ENCODE measurements around the gene CCDC150. TPM values are rescaled to one million over a fixed set of nuclear protein-coding genes. Genes with fewer than 3 reads are reported as not detected.

The CCDC150 gene
- total RNA-seq, 1 experiment from 2014 or later = 13.1 TPM

DNA sequence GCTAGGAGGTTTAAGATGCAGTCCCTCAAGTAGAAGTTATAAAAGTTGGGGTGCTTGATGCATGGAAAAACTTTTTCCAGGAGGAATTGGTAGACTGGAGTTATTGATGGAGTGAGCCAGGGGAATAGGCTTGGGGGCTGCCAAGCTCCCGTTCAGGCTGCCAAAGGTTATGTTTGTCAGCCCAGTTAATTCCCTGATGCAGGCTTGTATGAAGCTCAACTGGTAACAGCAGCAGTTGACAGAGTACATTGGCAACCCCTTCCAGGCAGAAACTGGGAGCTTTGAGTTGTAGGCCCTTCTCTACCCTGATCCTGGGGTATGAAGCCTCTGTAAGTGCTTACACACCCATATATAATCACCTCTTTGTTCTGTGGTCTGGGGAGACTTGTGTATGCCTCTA, 16.2 kb downstream of the CCDC150 start:
- Histone ChIP-seq H3K4me2 (ENCODE audit: low read length) (no peak overlapping the region), H3K36me3 (ENCODE audit: low read depth, low read length) (peaks cover 32% of the 10 kb centered on the region), H4K20me1 (ENCODE audit: low read length) (no peaks in the 10 kb centered on the region), H3F3A (ENCODE audit: low read length, unreplicated experiment) (no peaks in the 10 kb centered on the region), H3K27ac (ENCODE audit: low read length) (no peak overlapping the region), H3K27me3 (ENCODE audit: low read length) (no peaks in the 10 kb centered on the region), H3K4me3 (ENCODE audit: low read length) (no peak overlapping the region), H3K79me2 (ENCODE audit: low read length) (peaks cover 5% of the 10 kb centered on the region; the same call in 1 of the 2 replicates), H3K9me2 (replicated peaks; ENCODE audit: low read length) (no peaks in the 10 kb centered on the region), H3K4me1 (ENCODE audit: insufficient read depth, low read length) (no peaks in the 10 kb centered on the region), H3K9ac (ENCODE audit: low read length) (no peak overlapping the region), H3K9me3 (ENCODE audit: low read length) (peaks cover 26% of the 10 kb centered on the region), H2AFZ (ENCODE audit: low read length) (no peak overlapping the region)
- no TSS peak for BruUV-seq (replicated peaks)
- intact Hi-C loops (cut with micrococcal nuclease) = no loop called here
- POLR2A ChIA-PET (ENCODE audit: unreplicated experiment) = no interaction called here
- DNase-seq = no peak
- CTCF ChIA-PET = interaction anchor here (0.8 kb wide), 1 partner anchor 95 kb away, joined by 3 read pairs; no protein-coding TSS in a partner anchor
- no peak for ATAC-seq
- TF ChIP-seq, protein P1, sequence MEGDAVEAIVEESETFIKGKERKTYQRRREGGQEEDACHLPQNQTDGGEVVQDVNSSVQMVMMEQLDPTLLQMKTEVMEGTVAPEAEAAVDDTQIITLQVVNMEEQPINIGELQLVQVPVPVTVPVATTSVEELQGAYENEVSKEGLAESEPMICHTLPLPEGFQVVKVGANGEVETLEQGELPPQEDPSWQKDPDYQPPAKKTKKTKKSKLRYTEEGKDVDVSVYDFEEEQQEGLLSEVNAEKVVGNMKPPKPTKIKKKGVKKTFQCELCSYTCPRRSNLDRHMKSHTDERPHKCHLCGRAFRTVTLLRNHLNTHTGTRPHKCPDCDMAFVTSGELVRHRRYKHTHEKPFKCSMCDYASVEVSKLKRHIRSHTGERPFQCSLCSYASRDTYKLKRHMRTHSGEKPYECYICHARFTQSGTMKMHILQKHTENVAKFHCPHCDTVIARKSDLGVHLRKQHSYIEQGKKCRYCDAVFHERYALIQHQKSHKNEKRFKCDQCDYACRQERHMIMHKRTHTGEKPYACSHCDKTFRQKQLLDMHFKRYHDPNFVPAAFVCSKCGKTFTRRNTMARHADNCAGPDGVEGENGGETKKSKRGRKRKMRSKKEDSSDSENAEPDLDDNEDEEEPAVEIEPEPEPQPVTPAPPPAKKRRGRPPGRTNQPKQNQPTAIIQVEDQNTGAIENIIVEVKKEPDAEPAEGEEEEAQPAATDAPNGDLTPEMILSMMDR (conservative IDR thresholded peaks at IDR 0.05; ENCODE audit: low read depth, low read length) = no peak
- TF ChIP-seq EZH2phosphoT487 (IDR thresholded peaks at IDR 0.05; ENCODE audit: borderline replicate concordance, low read length) (no peak), EZH2 (IDR thresholded peaks at IDR 0.05; ENCODE audit: low read length, unreplicated experiment) (no peak)

DNA sequence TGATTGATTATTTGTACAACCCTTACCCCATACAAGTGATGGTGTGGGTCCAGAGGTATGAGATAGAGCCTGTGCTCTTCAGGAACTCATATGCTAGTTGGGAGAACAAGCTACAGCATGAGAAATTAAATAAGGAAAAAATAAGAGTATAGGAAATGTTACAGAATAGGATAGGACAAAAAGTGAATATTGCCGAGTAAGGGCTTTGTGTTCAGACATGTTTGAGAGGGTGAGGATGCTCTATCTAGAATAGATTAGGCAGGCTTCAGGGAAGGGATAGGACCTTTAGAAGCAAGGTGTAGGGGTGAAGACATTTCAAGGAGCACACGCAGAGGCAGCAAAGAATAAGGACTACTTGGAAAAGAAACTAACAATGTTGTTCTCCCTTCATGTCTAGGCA, 17.8 kb downstream of the CCDC150 start:
- Histone ChIP-seq H3K27me3 (ENCODE audit: low read length) (no peaks in the 10 kb centered on the region), H3K4me1 (ENCODE audit: insufficient read depth, low read length) (no peaks in the 10 kb centered on the region), H2AFZ (ENCODE audit: low read length) (no peak overlapping the region), H3K79me2 (ENCODE audit: low read length) (no peaks in the 10 kb centered on the region), H3K4me3 (ENCODE audit: low read length) (no peak overlapping the region), H3K9ac (ENCODE audit: low read length) (no peak overlapping the region), H3F3A (ENCODE audit: low read length, unreplicated experiment) (no peaks in the 10 kb centered on the region), H4K20me1 (ENCODE audit: low read length) (no peaks in the 10 kb centered on the region), H3K27ac (ENCODE audit: low read length) (no peak overlapping the region), H3K36me3 (ENCODE audit: low read depth, low read length) (peaks cover 17% of the 10 kb centered on the region), H3K9me2 (replicated peaks; ENCODE audit: low read length) (no peaks in the 10 kb centered on the region), H3K4me2 (ENCODE audit: low read length) (no peak overlapping the region), H3K9me3 (ENCODE audit: low read length) (peaks cover 10% of the 10 kb centered on the region; the same call in 1 of the 2 replicates)
- POLR2A ChIA-PET (ENCODE audit: unreplicated experiment) = no interaction called here
- ATAC-seq (no peak), DNase-seq (no peak)
- no peak for TF ChIP-seq EZH2 (IDR thresholded peaks at IDR 0.05; ENCODE audit: low read length, unreplicated experiment)
- TF ChIP-seq, protein P1 (conservative IDR thresholded peaks at IDR 0.05; ENCODE audit: low read depth, low read length) = no peak
- TF ChIP-seq EZH2phosphoT487 (IDR thresholded peaks at IDR 0.05; ENCODE audit: borderline replicate concordance, low read length) = no peak
- CTCF ChIA-PET = no interaction called here
- intact Hi-C loops (cut with micrococcal nuclease) = no loop called here
- BruUV-seq (replicated peaks) = no TSS peak

DNA sequence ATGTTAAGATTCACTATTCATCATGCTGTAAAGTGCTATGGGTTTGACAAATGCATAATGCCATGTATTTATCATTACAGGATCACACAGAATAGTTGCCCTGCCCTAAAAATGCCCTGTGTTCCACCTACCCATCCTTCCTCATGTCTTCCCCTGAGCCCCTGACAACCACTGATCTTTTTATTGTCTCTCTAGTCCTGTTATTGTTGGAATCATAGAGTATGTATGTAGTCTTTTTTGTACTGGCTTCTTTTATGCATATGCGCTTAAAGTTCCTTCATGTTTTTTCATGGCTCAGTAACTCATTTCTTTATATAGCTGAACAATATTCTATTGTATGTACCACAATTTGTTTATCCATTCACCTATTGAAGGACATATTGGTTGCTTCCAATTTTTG, 20.3 kb downstream of the CCDC150 start:
- H3K27me3 ChIP-seq (ENCODE audit: low read length) = no peaks in the 10 kb centered on the region
- no peaks in the 10 kb centered on the region for H4K20me1 ChIP-seq (ENCODE audit: low read length)
- H3K79me2 ChIP-seq (ENCODE audit: low read length) = no peaks in the 10 kb centered on the region
- no TSS peak for BruUV-seq (replicated peaks)
- no peak overlapping the region for H3K27ac ChIP-seq (ENCODE audit: low read length)
- no peak overlapping the region for H3K4me3 ChIP-seq (ENCODE audit: low read length)
- DNase-seq (no peak), ATAC-seq (no peak)
- H3K36me3 ChIP-seq (ENCODE audit: low read depth, low read length) = 0 out of 2 replicates have a peak, but pooled peaks cover 4% of the 10 kb centered on the region
- no peak overlapping the region for H2AFZ ChIP-seq (ENCODE audit: low read length)
- no peaks in the 10 kb centered on the region for H3K4me1 ChIP-seq (ENCODE audit: insufficient read depth, low read length)
- H3K9me2 ChIP-seq (replicated peaks; ENCODE audit: low read length) = no peaks in the 10 kb centered on the region
- no peaks in the 10 kb centered on the region for H3K9me3 ChIP-seq (ENCODE audit: low read length)
- TF ChIP-seq, protein P1 (conservative IDR thresholded peaks at IDR 0.05; ENCODE audit: low read depth, low read length) = no peak
- TF ChIP-seq EZH2phosphoT487 (IDR thresholded peaks at IDR 0.05; ENCODE audit: borderline replicate concordance, low read length) (no peak), EZH2 (IDR thresholded peaks at IDR 0.05; ENCODE audit: low read length, unreplicated experiment) (no peak)
- intact Hi-C loops (cut with micrococcal nuclease) = no loop called here
- H3F3A ChIP-seq (ENCODE audit: low read length, unreplicated experiment) = no peaks in the 10 kb centered on the region
- ChIA-PET POLR2A (ENCODE audit: unreplicated experiment) (no interaction called here), CTCF (no interaction called here)
- no peak overlapping the region for H3K4me2 ChIP-seq (ENCODE audit: low read length)
- no peak overlapping the region for H3K9ac ChIP-seq (ENCODE audit: low read length)
